Activated CD4-positive, alpha-beta memory T cell treated with anti-CD3 and anti-CD28 coated beads, Interleukin-2, amount 10 ng/mL, durations not matched to agents 7 days and 5 days (primary cell): ENCODE data around the gene PLA2G2D. TPM values are rescaled to one million over a fixed set of nuclear protein-coding genes. Genes with fewer than 3 reads are reported as not detected.
"Not testable (repeated sequence)": the region's sequence is repeated elsewhere in the genome, so short reads cannot be mapped to it uniquely, and the experiment has no call there.

Experiments used
- CTCF ChIA-PET: fragments of 350-600 bp; sonication (Branson Sonifier 250); formaldehyde crosslinking; loops from one replicate; lab custom pipeline; 2021; ENCODE audit warnings: antibody characterized with exemption, inconsistent platforms; lab: Charles Lee
- POLR2A ChIA-PET: fragments of 350-600 bp; sonication (Branson Sonifier 250); formaldehyde crosslinking; loops from one replicate; lab custom pipeline; 2021; ENCODE audit warnings: antibody characterized with exemption; lab: Charles Lee
- DNase-seq: peaks from one replicate; pipeline ENCODE4 v3.0.0-alpha.2; 2020
- H3K27ac Mint-ChIP-seq: one replicate; pipeline ENCODE4 v1.8.0; 2021; ENCODE audit warnings: mild to moderate bottlenecking, mixed read lengths
- H3K27me3 Mint-ChIP-seq: one replicate; pipeline ENCODE4 v1.8.0; 2021; ENCODE audit warnings: mixed read lengths
- H3K36me3 Mint-ChIP-seq: one replicate; pipeline ENCODE4 v1.8.0; 2021; ENCODE audit warnings: low read depth, mixed read lengths
- H3K4me1 Mint-ChIP-seq: one replicate; pipeline ENCODE4 v1.8.0; 2021; ENCODE audit warnings: mixed read lengths
- H3K4me3 Mint-ChIP-seq: one replicate; pipeline ENCODE4 v1.8.0; 2021; ENCODE audit warnings: mild to moderate bottlenecking, mixed read lengths
- H3K9me3 Mint-ChIP-seq: one replicate; pipeline ENCODE4 v1.8.0; 2021; ENCODE audit warnings: mixed read lengths
- total RNA-seq, 2 experiments: library from RNA; stranded (reverse); gene quantifications; one replicate each; pipeline ENCODE4 v1.2.3, GENCODE V29; 2021

The PLA2G2D gene
- total RNA-seq, 2 experiments from 2014 or later: not detected

- ChIA-PET CTCF (no interaction called here), POLR2A (no interaction called here)
- no peaks in the 10 kb centered on the region for H3K9me3 Mint-ChIP-seq
- H3K27ac Mint-ChIP-seq: no peak within 1 kb of the TSS
- no peak for DNase-seq
- no peaks in the 10 kb centered on the region for H3K4me1 Mint-ChIP-seq
- H3K27me3 Mint-ChIP-seq: peaks cover 6% of the 10 kb centered on the region
- no peak within 1 kb of the TSS for H3K4me3 Mint-ChIP-seq
- no peaks in the 10 kb centered on the region for H3K36me3 Mint-ChIP-seq
Observed at GRCh38 chr1:20138961-20139550, 19.7 kb upstream of the PLA2G2D start, which contains the start of gene PLA2G2F. TSS of gene PLA2G2F (plus strand) at chr1:20139323. CDS start at chr1:20139428, 105 bp downstream.

DNA sequence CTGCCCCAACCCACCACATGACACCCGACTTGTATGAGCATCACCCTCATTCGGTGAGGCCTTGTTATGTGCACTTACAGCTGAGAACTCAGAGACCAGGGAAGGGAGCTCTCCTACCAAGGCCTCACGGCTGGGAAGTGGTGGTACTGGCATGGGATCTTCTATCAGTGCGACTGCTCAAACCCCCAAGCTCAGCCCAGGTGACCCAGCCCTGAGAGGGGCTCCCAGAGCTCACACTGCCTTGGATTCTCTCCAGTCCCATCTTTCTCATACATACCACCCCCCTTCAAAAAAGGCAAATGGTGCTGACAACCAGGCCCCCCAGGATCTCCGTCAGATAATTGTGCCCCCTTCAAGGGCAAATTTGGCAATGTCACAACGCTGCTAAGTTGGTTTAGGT is 19.0 kb upstream of the PLA2G2D start:
- H3K27me3 Mint-ChIP-seq: peaks cover 7% of the 10 kb centered on the region
- H3K4me1 Mint-ChIP-seq: no peaks in the 10 kb centered on the region
- no peak overlapping the region for H3K27ac Mint-ChIP-seq
- CTCF ChIA-PET: no interaction called here
- POLR2A ChIA-PET: no interaction called here
- no peaks in the 10 kb centered on the region for H3K9me3 Mint-ChIP-seq
- no peak overlapping the region for H3K4me3 Mint-ChIP-seq
- H3K36me3 Mint-ChIP-seq: no peaks in the 10 kb centered on the region
- DNase-seq: no peak

GRCh38 chr1:20137604-20138003 is 18.3 kb upstream of the PLA2G2D start:
- Mint-ChIP-seq H3K4me1 (no peaks in the 10 kb centered on the region), H3K36me3 (no peaks in the 10 kb centered on the region), H3K4me3 (no peak overlapping the region), H3K9me3 (no peaks in the 10 kb centered on the region), H3K27ac (no peak overlapping the region), H3K27me3 (peaks cover 11% of the 10 kb centered on the region)
- no peak for DNase-seq
- CTCF ChIA-PET: no interaction called here
- POLR2A ChIA-PET: no interaction called here

GRCh38 chr1:20137055-20137454 is 17.7 kb upstream of the PLA2G2D start:
- Mint-ChIP-seq H3K27me3 (peaks cover 13% of the 10 kb centered on the region), H3K4me3 (no peak overlapping the region), H3K36me3 (no peaks in the 10 kb centered on the region), H3K9me3 (no peaks in the 10 kb centered on the region), H3K27ac (no peak overlapping the region), H3K4me1 (no peaks in the 10 kb centered on the region)
- POLR2A ChIA-PET: no interaction called here
- DNase-seq: no peak
- CTCF ChIA-PET: no interaction called here

- H3K27ac Mint-ChIP-seq: no peak overlapping the region
- H3K36me3 Mint-ChIP-seq: no peaks in the 10 kb centered on the region
- no peaks in the 10 kb centered on the region for H3K9me3 Mint-ChIP-seq
- no peaks in the 10 kb centered on the region for H3K4me1 Mint-ChIP-seq
- peaks cover 17% of the 10 kb centered on the region for H3K27me3 Mint-ChIP-seq
- ChIA-PET CTCF (no interaction called here), POLR2A (no interaction called here)
- DNase-seq: no peak
- no peak overlapping the region for H3K4me3 Mint-ChIP-seq
Observed at GRCh38 chr1:20136249-20136648, 16.9 kb upstream of the PLA2G2D start.

- Mint-ChIP-seq H3K36me3 (no peaks in the 10 kb centered on the region), H3K9me3 (no peaks in the 10 kb centered on the region), H3K4me3 (no peak overlapping the region), H3K4me1 (no peaks in the 10 kb centered on the region), H3K27ac (no peak overlapping the region), H3K27me3 (peaks cover 18% of the 10 kb centered on the region)
- POLR2A ChIA-PET: no interaction called here
- no peak for DNase-seq
- CTCF ChIA-PET: interaction anchor here (0.7 kb wide), 1 partner anchor 163 kb away, joined by 3 read pairs; no protein-coding TSS in a partner anchor
Observed at GRCh38 chr1:20134995-20135394, 15.7 kb upstream of the PLA2G2D start.

DNA sequence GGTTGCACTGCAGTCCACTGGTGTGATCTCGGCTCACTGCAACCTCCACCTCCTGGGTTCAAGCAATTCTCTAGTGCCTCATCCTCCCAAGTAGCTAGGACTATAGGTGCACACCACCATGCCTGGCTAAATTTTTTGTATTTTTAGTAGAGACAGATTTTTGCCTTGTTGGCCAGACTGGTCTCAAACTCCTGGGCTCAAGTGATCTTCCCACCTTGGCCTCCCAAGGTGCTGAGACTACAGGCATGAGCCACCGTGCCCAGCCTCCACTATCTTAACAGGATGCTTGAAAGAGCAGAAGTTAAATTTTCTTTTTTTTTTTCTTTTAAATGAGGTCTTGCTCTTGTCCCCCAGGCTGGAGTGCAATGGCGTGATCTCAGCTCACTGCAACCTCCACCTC is 11.2 kb upstream of the PLA2G2D start:
- POLR2A ChIA-PET, H3K4me1 Mint-ChIP-seq, H3K36me3 Mint-ChIP-seq, H3K4me3 Mint-ChIP-seq, DNase-seq, CTCF ChIA-PET, H3K9me3 Mint-ChIP-seq, H3K27ac Mint-ChIP-seq: not testable (repeated sequence)
- H3K27me3 Mint-ChIP-seq: peaks cover 18% of the 10 kb centered on the region

DNA sequence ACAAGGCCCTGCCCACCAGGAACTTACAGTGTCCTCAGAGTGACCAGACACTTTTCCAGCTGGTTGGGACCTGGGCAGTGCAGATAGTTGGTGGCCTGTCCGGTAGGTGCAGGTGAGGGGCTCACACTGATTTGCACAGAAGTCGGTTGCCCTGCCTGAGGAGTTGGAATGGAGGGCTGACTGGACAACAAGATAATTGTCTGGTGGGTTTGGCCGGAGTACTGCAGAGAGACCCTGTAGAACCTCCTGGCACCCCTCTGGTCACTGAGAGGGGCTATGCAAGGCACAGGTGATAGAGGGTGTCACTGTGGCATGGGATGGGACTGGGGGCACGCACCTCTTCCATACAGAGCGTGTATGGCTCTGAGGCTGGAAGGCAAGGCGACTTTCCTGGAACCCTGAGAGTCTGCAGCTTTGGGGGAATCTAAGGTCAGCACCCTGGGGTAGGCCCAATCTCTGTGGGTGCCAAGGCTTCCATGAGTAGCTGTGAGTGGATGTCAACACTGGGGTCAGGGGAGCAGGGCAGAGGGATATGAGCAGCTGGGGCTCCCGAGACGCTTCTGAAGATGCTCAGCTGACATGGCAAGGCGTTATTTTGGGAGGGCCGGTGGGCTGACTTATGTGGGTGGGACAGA is 7.6 kb upstream of the PLA2G2D start:
- no peaks in the 10 kb centered on the region for H3K4me1 Mint-ChIP-seq
- no peaks in the 10 kb centered on the region for H3K9me3 Mint-ChIP-seq
- DNase-seq: no peak
- POLR2A ChIA-PET: no interaction called here
- no peak overlapping the region for H3K27ac Mint-ChIP-seq
- peaks cover 10% of the 10 kb centered on the region for H3K27me3 Mint-ChIP-seq
- CTCF ChIA-PET: no interaction called here
- H3K36me3 Mint-ChIP-seq: no peaks in the 10 kb centered on the region
- H3K4me3 Mint-ChIP-seq: no peak overlapping the region

DNA sequence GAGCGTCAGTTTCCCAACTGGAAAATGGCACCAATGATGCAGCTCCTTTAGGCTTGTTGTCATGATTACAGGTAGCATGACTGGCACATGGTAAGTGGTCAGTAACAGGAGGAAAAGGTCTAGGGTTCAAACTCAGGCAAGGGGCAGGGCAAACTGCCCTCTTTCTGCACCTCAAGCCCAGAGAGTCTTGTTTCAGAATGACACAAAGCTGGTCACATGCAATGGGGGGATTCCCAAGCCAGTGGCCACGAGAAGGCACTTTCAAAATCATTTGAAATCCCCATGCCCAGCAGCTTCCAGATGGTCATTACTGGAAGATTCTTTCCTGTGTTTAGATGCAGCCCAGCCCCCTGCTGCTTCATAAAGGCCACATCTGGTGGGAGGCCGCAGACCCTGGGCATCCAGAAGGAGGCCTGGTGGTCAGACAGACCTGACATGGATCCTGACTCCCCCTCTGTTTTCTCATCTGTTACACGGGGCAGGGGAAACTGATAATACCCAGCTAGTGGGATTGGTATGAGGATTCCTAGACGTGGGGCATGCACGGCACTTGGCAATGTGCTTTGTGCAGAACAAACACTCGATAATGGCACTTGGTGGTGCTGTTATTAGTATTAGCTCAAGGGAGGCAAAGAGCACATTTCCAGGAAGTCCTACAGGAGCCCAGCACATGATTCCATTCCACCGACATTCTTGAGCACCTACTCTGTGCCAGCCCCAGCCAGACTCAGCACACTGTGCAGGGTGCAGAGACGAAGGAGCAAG is 6.9 kb upstream of the PLA2G2D start:
- Mint-ChIP-seq H3K4me1 (no peaks in the 10 kb centered on the region), H3K36me3 (no peaks in the 10 kb centered on the region), H3K27me3 (peaks cover 8% of the 10 kb centered on the region), H3K27ac (no peak overlapping the region), H3K4me3 (no peak overlapping the region), H3K9me3 (no peaks in the 10 kb centered on the region)
- ChIA-PET CTCF (no interaction called here), POLR2A (no interaction called here)
- DNase-seq: no peak

GRCh38 chr1:20125100-20125499 is 5.8 kb upstream of the PLA2G2D start:
- no peak overlapping the region for H3K4me3 Mint-ChIP-seq
- H3K27ac Mint-ChIP-seq: no peak overlapping the region
- ChIA-PET POLR2A (no interaction called here), CTCF (interaction anchor here (1.0 kb wide), 1 partner anchor 69 kb away, joined by 4 read pairs; no protein-coding TSS in a partner anchor)
- no peaks in the 10 kb centered on the region for H3K36me3 Mint-ChIP-seq
- no peaks in the 10 kb centered on the region for H3K4me1 Mint-ChIP-seq
- no peaks in the 10 kb centered on the region for H3K9me3 Mint-ChIP-seq
- peaks cover 13% of the 10 kb centered on the region for H3K27me3 Mint-ChIP-seq
- DNase-seq: no peak

DNA sequence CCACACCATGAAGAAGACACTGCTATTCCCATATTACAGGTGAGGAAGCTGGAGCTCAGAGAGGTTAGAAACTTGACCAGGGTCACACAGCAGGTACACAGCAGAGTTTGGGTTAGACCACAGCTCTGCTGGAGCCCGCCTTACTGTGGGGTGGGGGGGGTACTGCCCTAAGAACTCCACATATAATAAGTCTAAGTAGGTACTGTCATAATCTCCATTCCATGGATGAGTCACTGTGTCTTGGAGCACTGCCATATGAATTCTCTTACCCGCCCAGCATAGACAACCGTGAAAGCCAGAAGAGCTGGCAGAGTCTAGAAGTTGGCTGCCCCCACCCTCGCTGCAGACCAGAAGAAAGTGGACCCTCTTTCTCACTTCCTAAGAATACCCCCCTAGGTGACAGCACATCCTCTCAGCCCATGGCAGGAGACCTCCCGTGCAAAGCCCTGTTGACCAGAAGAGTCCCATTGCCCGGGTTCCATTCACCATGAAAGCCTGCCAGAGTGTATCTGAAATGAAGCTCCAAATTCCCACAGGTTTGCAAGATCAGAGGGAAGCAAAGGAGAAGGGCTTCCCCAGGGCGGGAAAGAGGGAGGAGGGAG is 5.2 kb upstream of the PLA2G2D start:
- Mint-ChIP-seq H3K36me3 (no peaks in the 10 kb centered on the region), H3K27ac (no peak overlapping the region), H3K9me3 (no peaks in the 10 kb centered on the region), H3K27me3 (peaks cover 10% of the 10 kb centered on the region), H3K4me1 (no peaks in the 10 kb centered on the region), H3K4me3 (no peak overlapping the region)
- no peak for DNase-seq
- ChIA-PET CTCF (interaction anchor here (1.0 kb wide), 1 partner anchor 70 kb away, joined by 4 read pairs; no protein-coding TSS in a partner anchor), POLR2A (no interaction called here)

DNA sequence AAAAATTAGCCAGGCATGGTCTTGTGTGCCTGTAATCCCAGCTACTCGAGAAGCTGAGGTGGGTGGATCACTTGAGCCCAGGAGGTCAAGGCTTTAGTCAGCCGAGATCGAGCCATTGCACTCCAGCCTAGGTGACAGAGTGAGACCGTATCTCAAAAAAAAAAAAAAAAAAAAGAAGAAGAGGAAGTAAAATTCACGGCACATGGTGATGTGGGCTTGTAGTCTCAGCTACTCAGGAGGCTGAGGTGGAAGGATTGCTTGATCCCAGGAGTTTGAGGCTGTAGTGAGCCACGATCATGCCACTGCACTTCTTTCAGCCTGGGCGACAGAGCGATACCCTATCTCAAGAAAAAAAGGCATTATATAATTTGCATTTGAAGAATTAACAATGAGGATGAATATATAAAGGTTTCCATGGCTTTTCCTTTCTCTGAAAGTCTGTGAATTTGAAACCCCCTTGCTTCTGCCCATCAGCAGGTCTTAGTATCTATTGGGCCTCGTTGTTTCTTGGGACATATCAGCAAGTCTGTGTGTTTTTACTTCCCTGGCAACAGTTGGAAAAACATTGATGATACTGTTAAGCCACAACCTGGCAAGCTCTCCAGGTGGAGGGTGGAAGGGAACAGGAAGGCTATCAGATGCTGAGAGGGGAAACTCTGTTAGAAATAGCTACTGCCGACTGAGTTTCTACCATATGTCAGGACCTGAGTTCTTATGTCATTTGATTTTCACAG is 4.6 kb upstream of the PLA2G2D start:
- no peak overlapping the region for H3K4me3 Mint-ChIP-seq
- H3K9me3 Mint-ChIP-seq: no peaks in the 10 kb centered on the region
- DNase-seq: no peak
- H3K4me1 Mint-ChIP-seq: no peaks in the 10 kb centered on the region
- no peaks in the 10 kb centered on the region for H3K36me3 Mint-ChIP-seq
- ChIA-PET CTCF (interaction anchor here (1.0 kb wide), 1 partner anchor 71 kb away, joined by 4 read pairs; no protein-coding TSS in a partner anchor), POLR2A (no interaction called here)
- peaks cover 10% of the 10 kb centered on the region for H3K27me3 Mint-ChIP-seq
- H3K27ac Mint-ChIP-seq: no peak overlapping the region
